Left ventricle myocardium inferior (tissue), 1 donor: Measurements from ENCODE around the gene SULT2B1. TPM values are rescaled to one million over a fixed set of nuclear protein-coding genes. Genes with fewer than 3 reads are reported as not detected.
A peak's percentile ranks its signal among the peaks of the same experiment; 100 is the strongest.

ENCODE experiments used
- DNase-seq: peaks from one replicate; pipeline ENCODE4 v3.0.0-alpha.2; 2020
- H3K27ac ChIP-seq: fragments of 200-600 bp; replicated peaks from 2 replicates; pipeline ENCODE4 v1.8.0; 2021
- H3K27me3 ChIP-seq: fragments of 200-600 bp; 2 replicates; pipeline ENCODE4 v1.8.0; 2021; ENCODE audit warnings: low read depth
- H3K36me3 ChIP-seq: fragments of 200-600 bp; 2 replicates; pipeline ENCODE4 v1.8.0; 2021
- H3K4me1 ChIP-seq: fragments of 200-600 bp; 2 replicates; pipeline ENCODE4 v1.8.0; 2021
- H3K4me3 ChIP-seq: fragments of 200-600 bp; 2 replicates; pipeline ENCODE4 v1.8.0; 2021; ENCODE audit warnings: mild to moderate bottlenecking, moderate library complexity
- H3K9me3 ChIP-seq: fragments of 200-600 bp; replicated peaks from 2 replicates; pipeline ENCODE4 v1.8.0; 2021
- CTCF ChIP-seq: fragments of 200-600 bp; IDR thresholded peaks from 2 replicates; pipeline ENCODE4 v1.8.0; 2021; ENCODE audit warnings: antibody characterized with exemption, mild to moderate bottlenecking, borderline replicate concordance
- intact Hi-C: fragments of 100-400 bp; cut with micrococcal nuclease; formaldehyde crosslinking; loops from one replicate; pipeline ENCODE4 v1.11.0; 2022
- total RNA-seq: library from RNA; stranded (reverse); fragmentation: NEBNext Ultra II Directional; extraction: Animal tissue kit (Norgen Biotek cat#: 25700); gene quantifications from one replicate; pipeline ENCODE4 v1.2.1, GENCODE V29; 2021
- donor health status: DM: no; HTN: yes; CAD: no; lungs with severe emphysema.

Gene SULT2B1
- total RNA-seq, 1 donor from 2014 or later = 0.33 TPM

DNA sequence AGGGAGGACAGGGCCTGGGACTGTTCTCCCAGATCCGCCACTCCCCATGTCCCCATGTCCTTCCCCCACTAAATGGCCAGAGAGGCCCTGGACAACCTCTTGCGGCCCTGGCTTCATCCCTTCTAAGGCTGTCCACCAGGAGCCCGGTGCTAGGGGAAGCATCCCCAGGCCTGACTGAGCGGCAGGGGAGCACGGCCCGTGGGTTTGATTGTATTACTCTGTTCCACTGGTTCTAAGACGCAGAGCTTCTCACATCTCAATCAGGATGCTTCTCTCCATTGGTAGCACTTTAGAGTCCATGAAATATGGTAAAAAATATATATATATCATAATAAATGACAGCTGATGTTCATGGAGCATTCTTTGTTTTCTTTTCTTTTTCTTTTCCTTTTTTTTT, 55.4 kb downstream of the SULT2B1 start:
- no peaks in the 10 kb centered on the region for H3K27me3 ChIP-seq
- intact Hi-C loops = no loop called here
- no peak for TF ChIP-seq CTCF
- no peaks in the 10 kb centered on the region for H3K9me3 ChIP-seq
- no peaks in the 10 kb centered on the region for H3K36me3 ChIP-seq
- no peak overlapping the region for H3K27ac ChIP-seq
- no peak for DNase-seq
- no peak overlapping the region for H3K4me3 ChIP-seq
- no peaks in the 10 kb centered on the region for H3K4me1 ChIP-seq

DNA sequence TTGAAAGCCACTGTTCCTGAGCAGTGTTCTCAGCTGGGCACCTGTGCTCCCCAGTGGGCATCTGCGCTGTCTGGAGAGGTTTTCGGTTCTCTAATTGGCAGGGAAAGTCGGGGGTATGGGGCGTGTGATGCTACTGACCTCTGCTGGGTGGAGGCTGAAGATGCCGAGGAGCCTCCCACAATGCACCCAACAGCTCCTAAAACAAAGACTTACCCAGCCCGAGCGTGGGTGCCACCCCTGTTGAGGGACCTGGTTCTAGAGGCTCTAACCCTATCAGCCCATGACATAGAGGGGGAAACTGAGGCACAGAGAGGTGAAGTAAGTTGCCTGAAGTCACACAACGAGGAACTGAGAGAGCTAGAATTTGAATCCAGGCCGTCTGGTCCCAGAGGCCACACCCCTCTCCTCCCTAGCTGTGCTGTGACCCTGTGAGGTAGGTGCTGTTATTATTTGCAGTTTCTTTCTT, 56.9 kb downstream of the SULT2B1 start:
- H3K4me1 ChIP-seq = no peaks in the 10 kb centered on the region
- peak; percentile 53 for TF ChIP-seq CTCF
- DNase-seq = no peak
- no peak overlapping the region for H3K4me3 ChIP-seq
- H3K9me3 ChIP-seq = no peaks in the 10 kb centered on the region
- no peak overlapping the region for H3K27ac ChIP-seq
- intact Hi-C loops = no loop called here
- H3K36me3 ChIP-seq = no peaks in the 10 kb centered on the region
- H3K27me3 ChIP-seq = no peaks in the 10 kb centered on the region

DNA sequence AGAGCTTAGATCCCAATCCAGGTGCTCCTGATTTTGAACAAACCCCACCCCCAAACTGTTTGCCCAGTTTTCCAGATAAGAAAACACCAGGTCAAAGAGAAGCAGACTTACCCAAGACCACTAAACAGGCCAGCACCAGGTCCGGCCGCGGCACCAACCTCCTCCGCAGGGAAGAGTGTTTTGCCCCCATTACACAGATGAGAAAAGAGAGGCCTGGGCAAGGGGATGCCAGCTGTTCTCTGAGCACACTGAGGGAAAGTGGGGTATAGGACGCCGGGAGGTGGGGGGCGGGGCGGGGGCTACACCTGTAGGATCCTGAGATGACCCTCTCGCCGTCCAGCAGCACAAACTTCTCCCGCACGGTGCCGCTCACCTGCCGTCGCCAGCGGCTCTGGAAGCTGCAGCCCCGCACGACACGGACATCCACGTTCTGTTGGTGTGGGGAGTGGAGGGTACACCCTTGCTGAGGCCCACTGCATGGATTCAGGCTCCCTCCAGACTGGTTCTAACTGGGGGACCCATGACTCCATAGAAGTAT, 57.7 kb downstream of the SULT2B1 start:
- intact Hi-C loops = no loop called here
- no peaks in the 10 kb centered on the region for H3K27me3 ChIP-seq
- H3K4me1 ChIP-seq = peaks cover 6% of the 10 kb centered on the region
- no peak overlapping the region for H3K27ac ChIP-seq
- H3K9me3 ChIP-seq = no peaks in the 10 kb centered on the region
- H3K36me3 ChIP-seq = peaks cover under 1% of the 10 kb centered on the region
- no peak for DNase-seq
- no peak for TF ChIP-seq CTCF
- no peak overlapping the region for H3K4me3 ChIP-seq

DNA sequence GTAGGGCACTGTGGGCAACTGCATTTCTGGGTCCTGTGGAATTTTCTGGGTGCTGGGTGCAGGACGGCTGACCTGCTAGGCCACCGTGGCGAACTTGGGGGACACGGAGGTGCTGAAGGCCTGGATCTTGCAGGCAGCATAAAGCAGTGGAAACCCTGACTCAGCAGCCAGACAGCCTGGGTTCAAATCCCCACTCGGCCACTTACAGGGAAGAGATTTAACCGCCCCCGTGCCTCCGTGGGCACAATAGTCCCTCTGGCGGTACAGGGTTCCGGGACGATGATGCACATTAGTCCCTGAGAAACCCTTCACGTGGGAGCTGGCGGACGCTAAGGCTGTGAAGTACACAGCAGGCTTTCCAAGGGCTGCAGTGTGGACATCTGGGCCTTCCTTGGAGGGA, 59.9 kb downstream of the SULT2B1 start:
- Histone ChIP-seq H3K27me3 (no peaks in the 10 kb centered on the region), H3K9me3 (no peaks in the 10 kb centered on the region), H3K27ac (no peak overlapping the region), H3K4me1 (peaks cover 25% of the 10 kb centered on the region), H3K36me3 (peaks cover 22% of the 10 kb centered on the region), H3K4me3 (no peak overlapping the region)
- TF ChIP-seq CTCF = no peak
- no peak for DNase-seq
- intact Hi-C loops = no loop called here

DNA sequence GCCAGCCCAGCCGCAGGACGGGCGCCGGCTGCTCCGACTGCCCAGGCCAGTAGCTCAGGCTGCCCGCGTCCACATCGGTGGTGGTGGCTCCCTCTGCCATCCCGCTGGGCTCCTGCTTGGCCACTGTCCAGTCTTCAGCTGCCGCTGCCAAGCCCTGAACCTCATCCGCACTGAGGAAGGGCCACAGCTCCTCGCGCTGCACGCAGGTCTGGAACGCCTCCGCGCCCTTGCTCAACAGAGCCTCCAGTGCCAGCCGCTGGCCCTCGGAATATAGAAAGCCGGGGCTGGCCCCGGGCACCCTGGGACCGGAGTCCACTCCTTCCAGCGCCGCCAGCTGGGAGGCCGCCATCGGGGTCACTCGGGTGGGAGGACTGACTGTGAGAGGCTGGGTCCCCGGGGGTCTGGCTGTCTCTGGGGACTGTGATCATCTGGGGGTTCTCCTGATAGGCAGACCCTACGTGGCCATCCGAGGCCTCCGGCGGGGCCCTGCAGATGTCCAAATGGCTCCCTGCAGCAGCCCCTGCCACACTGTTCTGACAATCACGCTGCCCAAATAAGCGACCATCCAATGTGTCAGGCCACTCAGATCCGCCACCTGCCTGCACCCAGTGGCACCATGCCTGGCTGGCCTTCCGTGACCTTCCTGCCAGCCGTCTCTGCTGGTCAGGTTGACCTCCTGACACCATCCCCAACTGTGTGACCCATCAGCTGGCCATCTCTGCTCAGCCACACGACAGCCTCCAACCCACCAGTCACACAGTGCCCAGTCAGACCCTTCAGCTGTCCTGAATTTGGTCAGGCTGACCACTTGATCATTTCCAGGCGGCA, 61.3 kb downstream of the SULT2B1 start:
- Histone ChIP-seq H3K27ac (no peak overlapping the region), H3K36me3 (peaks cover 30% of the 10 kb centered on the region), H3K4me3 (no peak overlapping the region), H3K27me3 (no peaks in the 10 kb centered on the region), H3K4me1 (peaks cover 38% of the 10 kb centered on the region), H3K9me3 (no peaks in the 10 kb centered on the region)
- no peak for TF ChIP-seq CTCF
- no peak for DNase-seq
- intact Hi-C loops = no loop called here
